HepG2 (cell line): Measurements from ENCODE around the gene FAM120B.

Experiments used
- GATAD2A ChIP-seq: IDR thresholded peaks from 2 replicates; pipeline ENCODE4 v1.6.1; 2016
- JARID2 ChIP-seq: sonication (generic); formaldehyde crosslinking; IDR thresholded peaks from 2 replicates; pipeline ENCODE4 v1.8.1; 2023; ENCODE audit warnings: missing genetic modification reagents, inconsistent platforms; ENCODE audit not compliant: insufficient replicate concordance
- PRPF4 ChIP-seq: fragments of 200-400 bp; formaldehyde crosslinking; IDR thresholded peaks from 2 replicates; pipeline ENCODE4 v1.6.1; 2016; ENCODE audit warnings: low read length, low read depth; ENCODE audit not compliant: poor library complexity, severe bottlenecking
- SMARCC2 ChIP-seq: fragments of 450-650 bp; IDR thresholded peaks from 2 replicates; pipeline ENCODE4 v1.6.1; 2017; ENCODE audit warnings: antibody characterized with exemption, mild to moderate bottlenecking
- SP4 ChIP-seq: sonication (generic); formaldehyde crosslinking; IDR thresholded peaks from 2 replicates; pipeline ENCODE4 v1.8.1; 2023; ENCODE audit warnings: mild to moderate bottlenecking, missing genetic modification reagents
- TARDBP ChIP-seq: sonication (generic); formaldehyde crosslinking; IDR thresholded peaks from 2 replicates; pipeline ENCODE4 v1.8.0; 2022; ENCODE audit warnings: mild to moderate bottlenecking, missing genetic modification reagents
- ZBTB7A ChIP-seq: sonication (generic); formaldehyde crosslinking; IDR thresholded peaks from 2 replicates; pipeline ENCODE4 v1.8.0; 2022; ENCODE audit warnings: mild to moderate bottlenecking, missing genetic modification reagents
- ZNF292 ChIP-seq: sonication (generic); formaldehyde crosslinking; IDR thresholded peaks from 2 replicates; pipeline ENCODE4 v1.8.1; 2022; ENCODE audit warnings: mild to moderate bottlenecking, low read depth, missing genetic modification reagents, borderline replicate concordance
- TF ChIP-seq, protein P1 (sequence below): sonication (generic); formaldehyde crosslinking; IDR thresholded peaks from 2 replicates; pipeline ENCODE4 v1.5.1; 2020; ENCODE audit warnings: mild to moderate bottlenecking, missing genetic modification reagents, moderate library complexity
- TF ChIP-seq, protein P2 (sequence below): sonication (generic); formaldehyde crosslinking; IDR thresholded peaks from 2 replicates; pipeline ENCODE4 v1.5.0; 2020; ENCODE audit warnings: mild to moderate bottlenecking, missing genetic modification reagents, moderate library complexity

DNA sequence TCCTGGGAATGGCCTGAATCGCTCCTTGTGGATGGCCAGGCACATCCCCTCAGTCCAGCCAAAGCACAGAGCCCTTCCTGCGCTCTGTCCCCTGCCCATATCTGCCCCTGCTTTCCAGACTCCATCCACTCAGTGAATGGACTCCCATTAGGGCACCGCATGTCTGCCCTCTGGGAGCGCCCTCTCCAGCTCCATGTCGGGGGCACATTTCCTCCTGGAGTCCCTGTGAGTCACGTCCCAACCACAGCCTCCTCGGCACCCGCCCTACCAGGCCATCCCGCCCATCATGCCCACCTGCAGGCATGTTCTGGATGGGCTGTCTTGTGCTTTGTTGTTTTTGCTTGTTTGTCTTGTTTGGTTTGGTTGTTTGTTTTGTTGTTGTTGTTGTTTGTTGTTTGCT is 149.8 kb downstream of the FAM120B start:
- TF ChIP-seq SMARCC2 (no peak), ZBTB7A (CRISPR knock-in tag) (no peak), TARDBP (CRISPR knock-in tag) (no peak), GATAD2A (CRISPR knock-in tag) (no peak), SP4 (no peak), JARID2 (CRISPR knock-in tag) (no peak), PRPF4 (no peak), ZNF292 (CRISPR knock-in tag) (no peak)
- TF ChIP-seq, protein P1, sequence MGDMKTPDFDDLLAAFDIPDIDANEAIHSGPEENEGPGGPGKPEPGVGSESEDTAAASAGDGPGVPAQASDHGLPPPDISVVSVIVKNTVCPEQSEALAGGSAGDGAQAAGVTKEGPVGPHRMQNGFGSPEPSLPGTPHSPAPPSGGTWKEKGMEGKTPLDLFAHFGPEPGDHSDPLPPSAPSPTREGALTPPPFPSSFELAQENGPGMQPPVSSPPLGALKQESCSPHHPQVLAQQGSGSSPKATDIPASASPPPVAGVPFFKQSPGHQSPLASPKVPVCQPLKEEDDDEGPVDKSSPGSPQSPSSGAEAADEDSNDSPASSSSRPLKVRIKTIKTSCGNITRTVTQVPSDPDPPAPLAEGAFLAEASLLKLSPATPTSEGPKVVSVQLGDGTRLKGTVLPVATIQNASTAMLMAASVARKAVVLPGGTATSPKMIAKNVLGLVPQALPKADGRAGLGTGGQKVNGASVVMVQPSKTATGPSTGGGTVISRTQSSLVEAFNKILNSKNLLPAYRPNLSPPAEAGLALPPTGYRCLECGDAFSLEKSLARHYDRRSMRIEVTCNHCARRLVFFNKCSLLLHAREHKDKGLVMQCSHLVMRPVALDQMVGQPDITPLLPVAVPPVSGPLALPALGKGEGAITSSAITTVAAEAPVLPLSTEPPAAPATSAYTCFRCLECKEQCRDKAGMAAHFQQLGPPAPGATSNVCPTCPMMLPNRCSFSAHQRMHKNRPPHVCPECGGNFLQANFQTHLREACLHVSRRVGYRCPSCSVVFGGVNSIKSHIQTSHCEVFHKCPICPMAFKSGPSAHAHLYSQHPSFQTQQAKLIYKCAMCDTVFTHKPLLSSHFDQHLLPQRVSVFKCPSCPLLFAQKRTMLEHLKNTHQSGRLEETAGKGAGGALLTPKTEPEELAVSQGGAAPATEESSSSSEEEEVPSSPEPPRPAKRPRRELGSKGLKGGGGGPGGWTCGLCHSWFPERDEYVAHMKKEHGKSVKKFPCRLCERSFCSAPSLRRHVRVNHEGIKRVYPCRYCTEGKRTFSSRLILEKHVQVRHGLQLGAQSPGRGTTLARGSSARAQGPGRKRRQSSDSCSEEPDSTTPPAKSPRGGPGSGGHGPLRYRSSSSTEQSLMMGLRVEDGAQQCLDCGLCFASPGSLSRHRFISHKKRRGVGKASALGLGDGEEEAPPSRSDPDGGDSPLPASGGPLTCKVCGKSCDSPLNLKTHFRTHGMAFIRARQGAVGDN, result no peak
- TF ChIP-seq, protein P2, sequence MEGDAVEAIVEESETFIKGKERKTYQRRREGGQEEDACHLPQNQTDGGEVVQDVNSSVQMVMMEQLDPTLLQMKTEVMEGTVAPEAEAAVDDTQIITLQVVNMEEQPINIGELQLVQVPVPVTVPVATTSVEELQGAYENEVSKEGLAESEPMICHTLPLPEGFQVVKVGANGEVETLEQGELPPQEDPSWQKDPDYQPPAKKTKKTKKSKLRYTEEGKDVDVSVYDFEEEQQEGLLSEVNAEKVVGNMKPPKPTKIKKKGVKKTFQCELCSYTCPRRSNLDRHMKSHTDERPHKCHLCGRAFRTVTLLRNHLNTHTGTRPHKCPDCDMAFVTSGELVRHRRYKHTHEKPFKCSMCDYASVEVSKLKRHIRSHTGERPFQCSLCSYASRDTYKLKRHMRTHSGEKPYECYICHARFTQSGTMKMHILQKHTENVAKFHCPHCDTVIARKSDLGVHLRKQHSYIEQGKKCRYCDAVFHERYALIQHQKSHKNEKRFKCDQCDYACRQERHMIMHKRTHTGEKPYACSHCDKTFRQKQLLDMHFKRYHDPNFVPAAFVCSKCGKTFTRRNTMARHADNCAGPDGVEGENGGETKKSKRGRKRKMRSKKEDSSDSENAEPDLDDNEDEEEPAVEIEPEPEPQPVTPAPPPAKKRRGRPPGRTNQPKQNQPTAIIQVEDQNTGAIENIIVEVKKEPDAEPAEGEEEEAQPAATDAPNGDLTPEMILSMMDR (CRISPR knock-in tag), result no peak
